Neutrophil (primary cell): Measurements from ENCODE around the gene NAV3.

Experiments
- H3K27ac ChIP-seq: fragments of 200-600 bp; sonication (generic); 2 replicates; pipeline ENCODE4 v1.5.1; 2016; ENCODE audit warnings: mild to moderate bottlenecking, moderate library complexity
- H3K27me3 ChIP-seq: fragments of 200-600 bp; sonication (generic); 2 replicates; pipeline ENCODE4 v1.6.0; 2016; ENCODE audit warnings: mild to moderate bottlenecking
- H3K36me3 ChIP-seq: fragments of 200-600 bp; sonication (generic); 2 replicates; pipeline ENCODE4 v1.5.1; 2017
- H3K4me1 ChIP-seq, 2 experiments: fragments of 200-600 bp in 1 of 2; sonication (generic) in 1 of 2; 1 replicate in 1 of 2; 2 replicates in 1 of 2; pipeline versions ENCODE4 v1.5.1 to v1.6.1; 2013 to 2016; ENCODE audit warnings: low read depth in 1 of 2, low read length in 1 of 2, mild to moderate bottlenecking in 1 of 2, moderate library complexity in 1 of 2; ENCODE audit not compliant: control insufficient read depth in 1 of 2, insufficient read depth in 1 of 2
- H3K4me3 ChIP-seq, 2 experiments: fragments of 200-600 bp in 1 of 2; sonication (generic) in 1 of 2; 1 replicate in 1 of 2; 2 replicates in 1 of 2; pipeline ENCODE4 v1.5.1; 2013 to 2016; ENCODE audit warnings: low read depth in 1 of 2, low read length in 1 of 2, mild to moderate bottlenecking in 1 of 2, moderate library complexity in 1 of 2
- H3K9me3 ChIP-seq: fragments of 200-600 bp; sonication (generic); 2 replicates; pipeline ENCODE4 v1.5.1; 2016
- CTCF ChIP-seq: fragments of 200-600 bp; sonication (generic); IDR thresholded peaks from 2 replicates; pipeline ENCODE4 v1.5.1; 2016; ENCODE audit warnings: antibody characterized with exemption

Gene NAV3

DNA sequence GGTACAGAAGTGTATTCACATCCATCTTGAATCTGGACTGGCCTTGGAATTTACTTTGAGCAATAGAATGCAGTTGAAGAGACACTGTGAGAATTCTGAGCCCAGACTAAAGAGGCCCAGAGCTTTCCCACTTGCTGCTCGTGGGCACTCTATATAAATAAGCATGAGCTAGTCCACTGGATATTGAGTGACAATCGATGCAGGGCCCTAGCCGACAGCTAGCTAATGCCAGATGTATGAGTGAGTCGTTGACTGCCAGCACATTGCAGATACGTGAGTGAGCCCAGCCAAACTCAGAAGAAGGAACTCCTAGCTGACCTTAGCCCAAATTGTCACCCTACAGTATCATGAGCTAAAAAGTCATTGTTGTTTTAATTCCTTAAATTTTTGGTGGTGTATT lies 24.9 kb downstream of the NAV3 start:
- Histone ChIP-seq H3K27me3 (no peaks in the 10 kb centered on the region), H3K36me3 (no peaks in the 10 kb centered on the region), H3K9me3 (no peaks in the 10 kb centered on the region), H3K4me1 (no peaks in the 10 kb centered on the region), H3K27ac (no peak overlapping the region), H3K4me3 (no peak overlapping the region)
- no peak for TF ChIP-seq CTCF

GRCh38 chr12:77861317-77861716 lies 30.6 kb downstream of the NAV3 start:
- Histone ChIP-seq H3K36me3 (no peaks in the 10 kb centered on the region), H3K27me3 (no peaks in the 10 kb centered on the region), H3K4me3 (no peak overlapping the region), H3K9me3 (no peaks in the 10 kb centered on the region), H3K27ac (no peak overlapping the region), H3K4me1 (no peaks in the 10 kb centered on the region)
- no peak for TF ChIP-seq CTCF

- Histone ChIP-seq H3K4me1 (no peaks in the 10 kb centered on the region), H3K9me3 (no peaks in the 10 kb centered on the region), H3K27me3 (no peaks in the 10 kb centered on the region), H3K36me3 (no peaks in the 10 kb centered on the region), H3K27ac (no peak overlapping the region), H3K4me3 (no peak overlapping the region)
- TF ChIP-seq CTCF = no peak
These were observed 34.5 kb downstream of the NAV3 start for GRCh38 chr12:77865178-77865577.

- no peak overlapping the region for H3K4me3 ChIP-seq
- no peak for TF ChIP-seq CTCF
- no peaks in the 10 kb centered on the region for H3K4me1 ChIP-seq
- no peaks in the 10 kb centered on the region for H3K27me3 ChIP-seq
- H3K27ac ChIP-seq = no peak overlapping the region
- no peaks in the 10 kb centered on the region for H3K36me3 ChIP-seq
- H3K9me3 ChIP-seq = no peaks in the 10 kb centered on the region
These were observed 48.2 kb downstream of the NAV3 start for GRCh38 chr12:77878901-77879300.

- no peak for TF ChIP-seq CTCF
- Histone ChIP-seq H3K36me3 (no peaks in the 10 kb centered on the region), H3K27ac (no peak overlapping the region), H3K4me1 (no peaks in the 10 kb centered on the region), H3K9me3 (no peaks in the 10 kb centered on the region), H3K27me3 (no peaks in the 10 kb centered on the region), H3K4me3 (no peak overlapping the region)
These were observed 52.0 kb downstream of the NAV3 start for GRCh38 chr12:77882709-77883108.

DNA sequence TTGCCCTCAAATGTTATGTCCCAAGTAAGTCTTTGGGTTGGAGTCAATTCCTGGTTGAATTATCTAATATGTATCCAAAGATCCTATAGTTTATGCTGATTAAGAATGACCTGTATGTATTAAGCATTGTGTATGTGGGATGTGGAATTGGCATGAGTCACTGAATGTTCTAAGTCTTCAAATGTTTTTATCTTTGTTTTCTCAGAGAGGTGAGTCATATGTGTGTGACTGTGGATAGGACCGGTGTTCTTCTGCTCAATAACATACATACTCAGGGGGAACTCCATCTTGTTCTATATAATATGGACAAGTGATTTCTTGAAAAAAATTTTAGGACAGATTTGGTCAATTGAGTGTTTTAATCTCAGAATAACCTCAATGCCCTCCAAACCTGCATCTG lies 57.9 kb downstream of the NAV3 start:
- no peaks in the 10 kb centered on the region for H3K36me3 ChIP-seq
- no peaks in the 10 kb centered on the region for H3K27me3 ChIP-seq
- TF ChIP-seq CTCF = no peak
- no peaks in the 10 kb centered on the region for H3K4me1 ChIP-seq
- H3K27ac ChIP-seq = no peak overlapping the region
- H3K9me3 ChIP-seq = peaks cover 4% of the 10 kb centered on the region
- H3K4me3 ChIP-seq = no peak overlapping the region
